ENCODE results near the gene ADGRL3.

DNA sequence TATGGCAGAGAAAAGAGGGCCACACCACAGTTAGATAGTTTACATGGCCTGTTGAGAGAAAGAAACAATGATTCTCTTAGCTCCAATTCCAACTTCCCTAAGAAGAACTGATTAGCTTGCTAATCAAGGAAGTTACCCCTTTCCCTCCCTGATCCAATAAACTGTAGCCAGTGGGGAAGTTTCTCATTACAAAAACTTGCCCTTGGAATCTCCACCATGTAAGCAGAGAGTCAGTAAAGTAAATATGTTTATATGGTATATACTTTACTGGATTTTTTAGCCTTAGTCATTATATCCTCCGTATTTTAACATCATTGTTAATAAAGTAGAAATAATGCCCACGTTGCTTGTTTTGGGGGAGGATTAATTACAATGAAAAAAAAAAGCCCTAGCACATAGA, 7.7 kb upstream of the ADGRL3 start:
- TF ChIP-seq, protein P1, sequence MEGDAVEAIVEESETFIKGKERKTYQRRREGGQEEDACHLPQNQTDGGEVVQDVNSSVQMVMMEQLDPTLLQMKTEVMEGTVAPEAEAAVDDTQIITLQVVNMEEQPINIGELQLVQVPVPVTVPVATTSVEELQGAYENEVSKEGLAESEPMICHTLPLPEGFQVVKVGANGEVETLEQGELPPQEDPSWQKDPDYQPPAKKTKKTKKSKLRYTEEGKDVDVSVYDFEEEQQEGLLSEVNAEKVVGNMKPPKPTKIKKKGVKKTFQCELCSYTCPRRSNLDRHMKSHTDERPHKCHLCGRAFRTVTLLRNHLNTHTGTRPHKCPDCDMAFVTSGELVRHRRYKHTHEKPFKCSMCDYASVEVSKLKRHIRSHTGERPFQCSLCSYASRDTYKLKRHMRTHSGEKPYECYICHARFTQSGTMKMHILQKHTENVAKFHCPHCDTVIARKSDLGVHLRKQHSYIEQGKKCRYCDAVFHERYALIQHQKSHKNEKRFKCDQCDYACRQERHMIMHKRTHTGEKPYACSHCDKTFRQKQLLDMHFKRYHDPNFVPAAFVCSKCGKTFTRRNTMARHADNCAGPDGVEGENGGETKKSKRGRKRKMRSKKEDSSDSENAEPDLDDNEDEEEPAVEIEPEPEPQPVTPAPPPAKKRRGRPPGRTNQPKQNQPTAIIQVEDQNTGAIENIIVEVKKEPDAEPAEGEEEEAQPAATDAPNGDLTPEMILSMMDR (IDR thresholded peaks at IDR 0.05), result no peak
- no peak for TF ChIP-seq POLR2A (IDR thresholded peaks at IDR 0.05)
